ENCODE data around the gene OR56A1. TPM values are rescaled to one million over a fixed set of nuclear protein-coding genes. Genes with fewer than 3 reads are reported as not detected.

Gene OR56A1
- total RNA-seq, 1 donor from 2014 or later, result not detected

GRCh38 chr11:6061475-6061874, 30.9 kb upstream of the OR56A1 start:
- DNase-seq (ENCODE audit: low read depth), result no peak
- no peak for TF ChIP-seq CTCF (IDR thresholded peaks at IDR 0.05; ENCODE audit: insufficient read depth, low read length, poor library complexity, severe bottlenecking)
- Histone ChIP-seq H3K27me3 (ENCODE audit: control insufficient read depth, insufficient read depth, low read length) (no peaks in the 10 kb centered on the region), H3K36me3 (ENCODE audit: control insufficient read depth, insufficient read depth, low read length) (no peaks in the 10 kb centered on the region), H3K4me3 (ENCODE audit: low read depth, low read length) (no peak overlapping the region)

DNA sequence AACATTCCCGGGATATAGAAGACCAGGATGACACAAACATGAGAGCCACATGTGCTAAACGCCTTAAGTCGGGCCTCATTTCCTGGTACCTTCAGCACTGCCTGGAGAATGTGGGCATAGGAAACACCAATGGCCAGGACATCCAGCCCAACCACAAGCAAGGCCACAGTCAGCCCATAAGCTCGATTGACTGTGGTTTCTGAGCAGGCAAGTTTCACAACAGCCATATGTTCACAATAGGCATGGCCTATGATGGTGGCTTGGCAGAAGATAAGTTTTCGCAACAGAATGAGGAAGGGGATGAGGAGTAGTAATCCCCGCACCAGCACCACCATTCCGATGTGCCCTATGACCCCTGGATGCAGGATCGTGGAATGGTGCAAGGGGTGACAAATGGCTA, 26.9 kb upstream of the OR56A1 start:
- no peak for TF ChIP-seq CTCF (IDR thresholded peaks at IDR 0.05; ENCODE audit: insufficient read depth, low read length, poor library complexity, severe bottlenecking)

DNA sequence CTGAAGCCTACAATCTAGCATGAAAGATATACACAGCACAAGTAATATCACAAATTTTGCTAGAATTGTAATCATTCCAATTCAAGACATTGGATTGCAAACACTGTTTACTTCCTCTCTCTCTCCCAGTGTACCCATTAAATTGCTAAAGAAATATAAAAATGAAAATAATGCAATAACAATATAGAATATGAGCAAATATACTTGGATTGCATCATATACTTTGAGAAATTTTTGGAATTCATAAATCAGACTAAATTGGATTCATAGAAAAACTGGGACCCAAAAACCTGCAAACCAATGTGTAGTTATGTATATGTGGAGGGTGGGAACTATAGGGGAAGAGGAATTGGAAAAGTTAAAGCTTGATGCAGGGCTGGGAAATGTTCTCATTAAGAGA, 25.0 kb upstream of the OR56A1 start:
- DNase-seq (ENCODE audit: low read depth), result no peak
- Histone ChIP-seq H3K4me3 (ENCODE audit: low read depth, low read length) (no peak overlapping the region), H3K27me3 (ENCODE audit: control insufficient read depth, insufficient read depth, low read length) (no peaks in the 10 kb centered on the region), H3K36me3 (ENCODE audit: control insufficient read depth, insufficient read depth, low read length) (no peaks in the 10 kb centered on the region)
- TF ChIP-seq CTCF (IDR thresholded peaks at IDR 0.05; ENCODE audit: insufficient read depth, low read length, poor library complexity, severe bottlenecking), result no peak

More for the DNA sequence above, 26.9 kb upstream of the OR56A1 start:
- DNase-seq (ENCODE audit: low read depth), result no peak
- H3K27me3 ChIP-seq (ENCODE audit: control insufficient read depth, insufficient read depth, low read length), result no peaks in the 10 kb centered on the region
- no peaks in the 10 kb centered on the region for H3K36me3 ChIP-seq (ENCODE audit: control insufficient read depth, insufficient read depth, low read length)
- no peak overlapping the region for H3K4me3 ChIP-seq (ENCODE audit: low read depth, low read length)

GRCh38 chr11:6052374-6052773, 21.8 kb upstream of the OR56A1 start:
- Histone ChIP-seq H3K27me3 (ENCODE audit: control insufficient read depth, insufficient read depth, low read length) (no peaks in the 10 kb centered on the region), H3K4me3 (ENCODE audit: low read depth, low read length) (no peak overlapping the region), H3K36me3 (ENCODE audit: control insufficient read depth, insufficient read depth, low read length) (no peaks in the 10 kb centered on the region)
- no peak for DNase-seq (ENCODE audit: low read depth)
- TF ChIP-seq CTCF (IDR thresholded peaks at IDR 0.05; ENCODE audit: insufficient read depth, low read length, poor library complexity, severe bottlenecking), result no peak

DNA sequence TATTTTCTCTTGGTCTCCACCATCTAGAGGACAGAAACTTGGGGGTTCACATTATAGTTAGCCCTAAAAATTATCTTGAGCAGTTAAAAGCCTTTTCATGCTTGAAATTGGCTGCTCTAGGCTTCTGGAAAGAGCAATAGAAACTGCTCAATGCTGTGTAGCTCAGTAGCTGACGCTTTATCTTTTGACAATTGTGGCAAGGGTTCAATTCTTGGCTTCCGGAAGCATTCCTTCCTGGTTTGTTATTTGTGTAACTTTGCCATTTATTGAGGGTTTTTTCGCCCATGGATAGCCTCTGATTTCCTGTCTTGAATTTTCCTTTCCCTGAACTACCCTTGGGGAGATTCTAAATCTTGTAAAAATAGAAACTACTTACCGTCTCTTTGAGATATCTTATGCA, 10.3 kb upstream of the OR56A1 start:
- no peak for DNase-seq (ENCODE audit: low read depth)
- no peak for TF ChIP-seq CTCF (IDR thresholded peaks at IDR 0.05; ENCODE audit: insufficient read depth, low read length, poor library complexity, severe bottlenecking)
- H3K4me3 ChIP-seq (ENCODE audit: low read depth, low read length), result no peak overlapping the region
- H3K36me3 ChIP-seq (ENCODE audit: control insufficient read depth, insufficient read depth, low read length), result no peaks in the 10 kb centered on the region
- no peaks in the 10 kb centered on the region for H3K27me3 ChIP-seq (ENCODE audit: control insufficient read depth, insufficient read depth, low read length)

- Histone ChIP-seq H3K36me3 (ENCODE audit: control insufficient read depth, insufficient read depth, low read length) (no peaks in the 10 kb centered on the region), H3K4me3 (ENCODE audit: low read depth, low read length) (no peak overlapping the region), H3K27me3 (ENCODE audit: control insufficient read depth, insufficient read depth, low read length) (no peaks in the 10 kb centered on the region)
- no peak for DNase-seq (ENCODE audit: low read depth)
- TF ChIP-seq CTCF (IDR thresholded peaks at IDR 0.05; ENCODE audit: insufficient read depth, low read length, poor library complexity, severe bottlenecking), result no peak
Measured at GRCh38 chr11:6027501-6027900, 3.1 kb downstream of the OR56A1 start.

Measured in kidney epithelial cell (primary cell).